Measurements from ENCODE around the gene TMEM184A.
A peak's percentile ranks its signal among the peaks of the same experiment; 100 is the strongest.

The TMEM184A gene

GRCh38 chr7:1531263-1531978 lies 24.6 kb downstream of the TMEM184A start:
- POLR2A ChIA-PET = no interaction called here

GRCh38 chr7:1530946-1531262 lies 25.1 kb downstream of the TMEM184A start:
- DNase-seq (ENCODE audit: low read depth, low spot score) = no peak
- POLR2A ChIA-PET = no interaction called here
- CTCF ChIA-PET = no interaction called here
- H3K4me3 ChIP-seq (ENCODE audit: low read depth, low read length) = peak overlapping the region; percentile 67
- TF ChIP-seq CTCF (IDR thresholded peaks at IDR 0.05; ENCODE audit: insufficient read depth, low read length, missing control alignments) = no peak

More at GRCh38 chr7:1531263-1531978, 24.6 kb downstream of the TMEM184A start:
- TF ChIP-seq CTCF (IDR thresholded peaks at IDR 0.05; ENCODE audit: insufficient read depth, low read length, missing control alignments) = no peak
- CTCF ChIA-PET = no interaction called here
- H3K4me3 ChIP-seq (ENCODE audit: low read depth, low read length) = peak overlapping the region; percentile 67
- DNase-seq (ENCODE audit: low read depth, low spot score) = no peak

GRCh38 chr7:1529383-1530116 lies 26.5 kb downstream of the TMEM184A start:
- CTCF ChIA-PET = interaction anchor here (1.2 kb wide), 1 partner anchor 25 kb away, joined by 3 read pairs; the partner anchor contains the start of gene INTS1
- TF ChIP-seq CTCF (IDR thresholded peaks at IDR 0.05; ENCODE audit: insufficient read depth, low read length, missing control alignments) = no peak
- no peak overlapping the region for H3K4me3 ChIP-seq (ENCODE audit: low read depth, low read length)
- POLR2A ChIA-PET = interaction anchor here (0.6 to 0.7 kb wide), 2 partner anchors 11 to 18 kb away, joined by 3 read pairs; no protein-coding TSS in a partner anchor
- DNase-seq (ENCODE audit: low read depth, low spot score) = no peak

- ChIA-PET POLR2A (no interaction called here), CTCF (no interaction called here)
- no peak overlapping the region for H3K4me3 ChIP-seq (ENCODE audit: low read depth, low read length)
- DNase-seq (ENCODE audit: low read depth, low spot score) = no peak
- no peak for TF ChIP-seq CTCF (IDR thresholded peaks at IDR 0.05; ENCODE audit: insufficient read depth, low read length, missing control alignments)
These were observed 29.7 kb downstream of the TMEM184A start for GRCh38 chr7:1526271-1526754.

GRCh38 chr7:1525409-1525808 lies 30.6 kb downstream of the TMEM184A start:
- H3K4me3 ChIP-seq (ENCODE audit: low read depth, low read length) = no peak overlapping the region
- DNase-seq (ENCODE audit: low read depth, low spot score) = no peak
- ChIA-PET POLR2A (no interaction called here), CTCF (no interaction called here)
- no peak for TF ChIP-seq CTCF (IDR thresholded peaks at IDR 0.05; ENCODE audit: insufficient read depth, low read length, missing control alignments)

- H3K4me3 ChIP-seq (ENCODE audit: low read depth, low read length) = no peak overlapping the region
- DNase-seq (ENCODE audit: low read depth, low spot score) = no peak
- ChIA-PET CTCF (interaction anchor here (1.3 kb wide), 1 partner anchor 9 kb away, joined by 3 read pairs; no protein-coding TSS in a partner anchor), POLR2A (no interaction called here)
- no peak for TF ChIP-seq CTCF (IDR thresholded peaks at IDR 0.05; ENCODE audit: insufficient read depth, low read length, missing control alignments)
These were observed 32.2 kb downstream of the TMEM184A start for GRCh38 chr7:1523844-1524243.

Measured in AG04449 (cell line).